Measurements from ENCODE around the gene AGBL3.

DNA sequence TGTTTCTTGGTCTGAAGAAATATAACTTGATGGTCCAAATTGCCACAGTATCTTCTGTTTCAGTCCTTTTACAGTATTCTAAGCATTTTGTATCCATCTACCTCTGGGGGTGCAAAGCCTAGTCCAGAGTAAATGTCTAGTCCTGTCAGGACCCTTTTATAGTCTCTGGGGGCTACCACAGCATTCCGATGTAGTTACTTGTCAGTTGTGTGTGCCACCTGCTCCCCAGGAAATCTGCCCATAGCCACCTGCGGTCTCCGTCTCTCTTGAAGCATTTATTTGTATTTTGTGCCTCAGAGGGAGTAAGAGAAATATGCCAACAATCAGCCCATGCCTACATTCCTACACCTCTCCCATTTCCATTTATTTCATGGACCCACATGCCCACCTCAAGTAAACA, 12.8 kb downstream of the AGBL3 start:
- no peak for TF ChIP-seq SUZ12 (IDR thresholded peaks at IDR 0.05; ENCODE audit: extremely low read depth, insufficient read depth, insufficient read length)
- no peak for TF ChIP-seq ZNF274 (IDR thresholded peaks at IDR 0.05; ENCODE audit: low read depth, low read length)
